Panc1 (cell line): ENCODE data around the gene EPOP. TPM values are rescaled to one million over a fixed set of nuclear protein-coding genes. Genes with fewer than 3 reads are reported as not detected.

Source experiments
- ATAC-seq: fragments of 200-7000 bp; cut with Tn5 transposase; 2 replicates; pipeline ENCODE4 v1.9.1; 2020; ENCODE audit warnings: mild to moderate bottlenecking, moderate library complexity
- BruUV-seq: library from RNA; stranded (reverse); fragments of 400-500 nt; replicated peaks from 2 replicates; lab custom pipeline; 2021; lab: Mats Ljungman, UMichigan
- CTCF ChIA-PET: fragments of 300-600 bp; sonication (Branson Sonifier 250); formaldehyde crosslinking; loops from one replicate; lab custom pipeline; 2022; ENCODE audit warnings: antibody characterized with exemption; lab: Charles Lee
- POLR2A ChIA-PET: fragments of 300-600 bp; sonication (Branson Sonifier 250); formaldehyde crosslinking; loops from one replicate; lab custom pipeline; 2022; ENCODE audit warnings: antibody characterized with exemption; lab: Charles Lee
- DNase-seq: peaks from one replicate; pipeline ENCODE4 v3.0.0-alpha.2; 2010; ENCODE audit warnings: low read depth, low spot score
- H3K27ac ChIP-seq: 2 replicates; pipeline ENCODE4 v1.5.1; 2011; ENCODE audit warnings: mild to moderate bottlenecking, low read length, inconsistent platforms
- H3K27me3 ChIP-seq: fragments of 200-500 bp; sonication (Bioruptor generic); 2 replicates; pipeline ENCODE4 v1.6.0; 2014; ENCODE audit warnings: low read length, inconsistent platforms; ENCODE audit not compliant: control insufficient read depth, insufficient read depth
- H3K36me3 ChIP-seq: fragments of 200-500 bp; sonication (Bioruptor generic); 2 replicates; pipeline ENCODE4 v1.5.1; 2014; ENCODE audit warnings: inconsistent platforms, mild to moderate bottlenecking, low read length, moderate library complexity; ENCODE audit not compliant: control insufficient read depth, insufficient read depth
- H3K4me1 ChIP-seq: 2 replicates; pipeline ENCODE4 v1.5.1; 2011; ENCODE audit warnings: inconsistent platforms, mild to moderate bottlenecking, low read length, moderate library complexity; ENCODE audit not compliant: control insufficient read depth, insufficient read depth
- H3K4me3 ChIP-seq, 2 experiments: 2 replicates each; pipeline ENCODE4 v1.5.1; 2011 to 2012; ENCODE audit warnings: low read depth in 2 of 2, low read length in 2 of 2, mild to moderate bottlenecking in 2 of 2, inconsistent platforms in 1 of 2, moderate library complexity in 1 of 2
- H3K9me3 ChIP-seq: fragments of 200-500 bp; sonication (Bioruptor generic); 2 replicates; pipeline ENCODE4 v1.5.1; 2014; ENCODE audit warnings: low read depth, mild to moderate bottlenecking, inconsistent platforms, low read length, moderate library complexity; ENCODE audit not compliant: control insufficient read depth, insufficient read depth
- CTCF ChIP-seq: fragments of 450-650 bp; IDR thresholded peaks from 2 replicates; pipeline ENCODE4 v1.5.1; 2017; ENCODE audit warnings: mild to moderate bottlenecking
- POLR2AphosphoS5 ChIP-seq: IDR thresholded peaks from 2 replicates; pipeline ENCODE4 v1.6.1; 2012; ENCODE audit warnings: mild to moderate bottlenecking, low read depth, low read length, moderate library complexity
- REST ChIP-seq, 2 experiments: IDR thresholded peaks; 2 replicates each; pipeline ENCODE4 v1.6.1; 2011 to 2012; ENCODE audit warnings: low read depth in 2 of 2, control low read depth in 1 of 2, low read length in 1 of 2, mild to moderate bottlenecking in 1 of 2, moderate library complexity in 1 of 2; ENCODE audit not compliant: insufficient read depth in 1 of 2
- SIN3A ChIP-seq: IDR thresholded peaks from 2 replicates; pipeline ENCODE4 v1.6.1; 2012; ENCODE audit warnings: low read depth, mild to moderate bottlenecking, low read length, moderate library complexity, borderline replicate concordance; ENCODE audit not compliant: insufficient read depth
- TCF7L2 ChIP-seq: IDR thresholded peaks from 2 replicates; pipeline ENCODE4 v1.6.1; 2011; ENCODE audit warnings: mild to moderate bottlenecking, low read depth, low read length, inconsistent platforms
- in situ Hi-C: cut with HindIII; loops from 2 replicates; pipeline ENCODE4 v1.10.0; 2016; ENCODE audit warnings: low sequenced_read_pairs, low pct_unique_long_range_greater_than_20kb
- intact Hi-C: fragments of 100-400 bp; cut with micrococcal nuclease; formaldehyde crosslinking; loops from one replicate; pipeline ENCODE4 v1.10.0; 2022; ENCODE audit not compliant: unreplicated experiment
- total RNA-seq: library from RNA; stranded (reverse); gene quantifications from one replicate; pipeline ENCODE4 v1.2.1, GENCODE V29; 2021; ENCODE audit not compliant: unreplicated experiment

EPOP gene
- total RNA-seq, 1 experiment from 2014 or later, result 19.9 TPM

- no peak for ATAC-seq
- intact Hi-C loops, result no loop called here
- in situ Hi-C loops, result no loop called here
- no peak overlapping the region for H3K4me3 ChIP-seq
- no TSS peak for BruUV-seq
- no peak for DNase-seq
- H3K4me1 ChIP-seq, result peaks cover 4% of the 10 kb centered on the region; the same call in 1 of the 2 replicates
- TF ChIP-seq REST (IDR thresholded peaks at IDR 0.05; ENCODE audit: insufficient read depth in 1 of 2, low read depth in 2 of 2, low read length in 1 of 2) (no peak), POLR2AphosphoS5 (no peak), TCF7L2 (no peak), SIN3A (no peak), CTCF (no peak)
- H3K27me3 ChIP-seq, result no peaks in the 10 kb centered on the region
- H3K9me3 ChIP-seq, result no peaks in the 10 kb centered on the region
- no peak overlapping the region for H3K27ac ChIP-seq
- no peaks in the 10 kb centered on the region for H3K36me3 ChIP-seq
- ChIA-PET CTCF (interaction anchor here (1.2 kb wide), 1 partner anchor 14 kb away, joined by 3 read pairs; no protein-coding TSS in a partner anchor), POLR2A (no interaction called here)
Measured at GRCh38 chr17:38691154-38691553, 16.4 kb upstream of the EPOP start.

- no peak overlapping the region for H3K27ac ChIP-seq
- no peak overlapping the region for H3K4me3 ChIP-seq
- H3K36me3 ChIP-seq, result no peaks in the 10 kb centered on the region
- DNase-seq, result no peak
- H3K9me3 ChIP-seq, result no peaks in the 10 kb centered on the region
- in situ Hi-C loops (no loop called here), intact Hi-C loops (no loop called here)
- no TSS peak for BruUV-seq
- ChIA-PET POLR2A (no interaction called here), CTCF (interaction anchor here (1.2 kb wide), 1 partner anchor 14 kb away, joined by 3 read pairs; no protein-coding TSS in a partner anchor)
- H3K4me1 ChIP-seq, result peaks cover 4% of the 10 kb centered on the region; the same call in 1 of the 2 replicates
- no peaks in the 10 kb centered on the region for H3K27me3 ChIP-seq
- no peak for TF ChIP-seq TCF7L2
- no peak for TF ChIP-seq SIN3A
- TF ChIP-seq CTCF, result no peak
- no peak for TF ChIP-seq REST (IDR thresholded peaks at IDR 0.05; ENCODE audit: insufficient read depth in 1 of 2, low read depth in 2 of 2, low read length in 1 of 2)
- TF ChIP-seq POLR2AphosphoS5, result no peak
- no peak for ATAC-seq
Measured at GRCh38 chr17:38690386-38690785, 15.6 kb upstream of the EPOP start.
